ENCODE data around the gene ADGRV1. TPM values are rescaled to one million over a fixed set of nuclear protein-coding genes. Genes with fewer than 3 reads are reported as not detected.

Gene ADGRV1
- total RNA-seq, 4 donors from 2014 or later = 0.08 to 0.87 (median 0.41) TPM

DNA sequence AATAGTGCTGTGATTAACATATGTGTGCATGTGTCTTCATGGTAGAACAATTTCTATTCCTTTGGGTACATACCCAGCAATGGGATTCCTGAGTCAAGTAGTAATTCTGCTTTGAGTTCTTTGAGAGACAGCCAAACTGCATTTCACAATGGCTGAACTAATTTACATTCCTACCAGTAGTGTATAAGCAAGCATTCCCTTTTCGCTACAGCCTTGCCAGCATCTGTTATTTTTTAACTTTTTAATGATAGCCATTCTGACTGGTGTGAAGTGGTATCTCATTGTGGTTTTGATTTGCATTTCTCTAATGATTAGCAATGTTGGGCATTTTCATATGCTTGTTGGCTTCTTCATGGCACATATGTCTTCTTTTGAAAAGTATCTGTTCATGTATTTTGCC is 516.0 kb downstream of the ADGRV1 start:
- H3K27ac ChIP-seq = no peak overlapping the region
- no peaks in the 10 kb centered on the region for H3K36me3 ChIP-seq
- ATAC-seq = peak; percentile 83
- no peaks in the 10 kb centered on the region for H3K27me3 ChIP-seq
- TF ChIP-seq EP300 (IDR thresholded peaks at IDR 0.05) (no peak), POLR2A (IDR thresholded peaks at IDR 0.05) (no peak), POLR2AphosphoS5 (IDR thresholded peaks at IDR 0.05) (peak; percentile 42)
- TF ChIP-seq, protein P1, sequence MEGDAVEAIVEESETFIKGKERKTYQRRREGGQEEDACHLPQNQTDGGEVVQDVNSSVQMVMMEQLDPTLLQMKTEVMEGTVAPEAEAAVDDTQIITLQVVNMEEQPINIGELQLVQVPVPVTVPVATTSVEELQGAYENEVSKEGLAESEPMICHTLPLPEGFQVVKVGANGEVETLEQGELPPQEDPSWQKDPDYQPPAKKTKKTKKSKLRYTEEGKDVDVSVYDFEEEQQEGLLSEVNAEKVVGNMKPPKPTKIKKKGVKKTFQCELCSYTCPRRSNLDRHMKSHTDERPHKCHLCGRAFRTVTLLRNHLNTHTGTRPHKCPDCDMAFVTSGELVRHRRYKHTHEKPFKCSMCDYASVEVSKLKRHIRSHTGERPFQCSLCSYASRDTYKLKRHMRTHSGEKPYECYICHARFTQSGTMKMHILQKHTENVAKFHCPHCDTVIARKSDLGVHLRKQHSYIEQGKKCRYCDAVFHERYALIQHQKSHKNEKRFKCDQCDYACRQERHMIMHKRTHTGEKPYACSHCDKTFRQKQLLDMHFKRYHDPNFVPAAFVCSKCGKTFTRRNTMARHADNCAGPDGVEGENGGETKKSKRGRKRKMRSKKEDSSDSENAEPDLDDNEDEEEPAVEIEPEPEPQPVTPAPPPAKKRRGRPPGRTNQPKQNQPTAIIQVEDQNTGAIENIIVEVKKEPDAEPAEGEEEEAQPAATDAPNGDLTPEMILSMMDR (IDR thresholded peaks at IDR 0.05) = peak; percentile 18 to 62 (median 41)
- WGBS, 2 donors (ENCODE audit: low coverage in 1 of 2) = 60 to 64% methylated on average over 1 of the region's 1 CpG
- H3K4me1 ChIP-seq = peaks cover 0 to 30% (median 11%) of the 10 kb centered on the region in 3 donors
- H3K9me3 ChIP-seq = no peaks in the 10 kb centered on the region
- no peak overlapping the region for H3K4me3 ChIP-seq

DNA sequence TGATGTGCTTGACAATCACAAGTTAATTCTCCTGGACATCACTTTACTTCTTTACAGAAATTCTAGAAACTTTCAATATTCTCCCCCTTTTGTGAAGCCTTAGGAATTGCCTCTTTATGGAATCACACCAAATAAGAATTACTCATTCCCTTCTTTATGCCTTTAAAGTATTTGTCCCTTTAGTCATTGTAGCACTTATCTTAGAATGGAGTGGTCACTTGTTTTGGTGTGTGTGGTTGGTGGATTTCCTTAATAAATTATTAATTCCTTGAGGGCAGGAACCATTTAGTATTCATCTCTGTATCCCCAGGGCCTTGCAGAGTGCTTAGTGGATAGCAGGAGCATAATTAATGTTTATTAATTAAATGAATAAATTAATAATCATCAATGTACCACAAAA is 517.5 kb downstream of the ADGRV1 start:
- no peak overlapping the region for H3K4me3 ChIP-seq
- H3K9me3 ChIP-seq = no peaks in the 10 kb centered on the region
- H3K27me3 ChIP-seq = no peaks in the 10 kb centered on the region
- no peak for ATAC-seq
- peaks cover 0 to 32% (median 11%) of the 10 kb centered on the region in 3 donors for H3K4me1 ChIP-seq
- TF ChIP-seq EP300 (IDR thresholded peaks at IDR 0.05) (no peak), POLR2AphosphoS5 (IDR thresholded peaks at IDR 0.05) (no peak), POLR2A (IDR thresholded peaks at IDR 0.05) (no peak)
- TF ChIP-seq, protein P1 (IDR thresholded peaks at IDR 0.05) = no peak
- H3K36me3 ChIP-seq = no peaks in the 10 kb centered on the region
- no peak overlapping the region for H3K27ac ChIP-seq

- 100% methylated on average over 2 to 3 of the region's 3 CpGs for WGBS, 2 donors (ENCODE audit: low coverage in 1 of 2)
- Histone ChIP-seq H3K4me1 (peaks cover 0 to 30% (median 11%) of the 10 kb centered on the region in 3 donors), H3K27ac (no peak overlapping the region), H3K36me3 (no peaks in the 10 kb centered on the region), H3K9me3 (no peaks in the 10 kb centered on the region), H3K4me3 (no peak overlapping the region), H3K27me3 (no peaks in the 10 kb centered on the region)
- no peak for ATAC-seq
- TF ChIP-seq POLR2A (IDR thresholded peaks at IDR 0.05) (no peak), EP300 (IDR thresholded peaks at IDR 0.05) (no peak), POLR2AphosphoS5 (IDR thresholded peaks at IDR 0.05) (no peak)
- TF ChIP-seq, protein P1 (IDR thresholded peaks at IDR 0.05) = no peak
Observed at GRCh38 chr5:91077623-91078022, 519.0 kb downstream of the ADGRV1 start.

- H3K36me3 ChIP-seq = no peaks in the 10 kb centered on the region
- ATAC-seq = peak; percentile 73
- H3K27ac ChIP-seq = peak overlapping the region; percentile 23 to 72 (median 66)
- H3K27me3 ChIP-seq = no peaks in the 10 kb centered on the region
- WGBS, 2 donors (ENCODE audit: low coverage in 1 of 2) = 0 to 44% methylated on average over 1 to 2 of the region's 2 CpGs
- H3K4me1 ChIP-seq = peaks cover 0 to 19% (median 8%) of the 10 kb centered on the region in 3 donors
- no peaks in the 10 kb centered on the region for H3K9me3 ChIP-seq
- TF ChIP-seq, protein P1 (IDR thresholded peaks at IDR 0.05) = no peak
- peak; percentile 63 for TF ChIP-seq POLR2AphosphoS5 (IDR thresholded peaks at IDR 0.05)
- no peak overlapping the region for H3K4me3 ChIP-seq
Observed at GRCh38 chr5:91079037-91079436, 520.4 kb downstream of the ADGRV1 start.

- Histone ChIP-seq H3K4me3 (no peak overlapping the region), H3K36me3 (no peaks in the 10 kb centered on the region), H3K9me3 (no peaks in the 10 kb centered on the region), H3K4me1 (no peaks in the 10 kb centered on the region), H3K27ac (no peak overlapping the region), H3K27me3 (no peaks in the 10 kb centered on the region)
- TF ChIP-seq POLR2AphosphoS5 (IDR thresholded peaks at IDR 0.05) = no peak
- no peak for ATAC-seq
- WGBS, 2 donors (ENCODE audit: low coverage in 1 of 2) = 70 to 100% methylated on average over 1 of the region's 1 CpG
Observed at GRCh38 chr5:91089758-91090157, 531.2 kb downstream of the ADGRV1 start.
